Measurements from ENCODE around the gene SLC6A3. TPM values are rescaled to one million over a fixed set of nuclear protein-coding genes. Genes with fewer than 3 reads are reported as not detected.

Gene SLC6A3
- total RNA-seq, 2 donors from 2014 or later = 0.16 TPM; not detected in 1

GRCh38 chr5:1417586-1418225 lies 27.5 kb downstream of the SLC6A3 start:
- H3K4me1 ChIP-seq = peaks cover 0 to 4% of the 10 kb centered on the region in 2 donors
- H3K27ac ChIP-seq = no peak overlapping the region
- no peaks in the 10 kb centered on the region for H3K9me3 ChIP-seq
- H3K36me3 ChIP-seq = no peaks in the 10 kb centered on the region
- no peak for DNase-seq (ENCODE audit: low spot score)
- TF ChIP-seq CTCF (IDR thresholded peaks at IDR 0.05) = no peak
- H3K4me3 ChIP-seq = no peak overlapping the region
- no peaks in the 10 kb centered on the region for H3K27me3 ChIP-seq

GRCh38 chr5:1416856-1417469 lies 28.3 kb downstream of the SLC6A3 start:
- no peak overlapping the region for H3K27ac ChIP-seq
- H3K36me3 ChIP-seq = no peaks in the 10 kb centered on the region
- no peak overlapping the region for H3K4me3 ChIP-seq
- TF ChIP-seq CTCF (IDR thresholded peaks at IDR 0.05) = no peak
- no peaks in the 10 kb centered on the region for H3K9me3 ChIP-seq
- peaks cover 0 to 4% of the 10 kb centered on the region in 2 donors for H3K4me1 ChIP-seq
- DNase-seq (ENCODE audit: low spot score) = no peak
- H3K27me3 ChIP-seq = no peaks in the 10 kb centered on the region

GRCh38 chr5:1415626-1416360 lies 29.4 kb downstream of the SLC6A3 start:
- no peak for DNase-seq (ENCODE audit: low spot score)
- no peaks in the 10 kb centered on the region for H3K36me3 ChIP-seq
- no peaks in the 10 kb centered on the region for H3K27me3 ChIP-seq
- no peak for TF ChIP-seq CTCF (IDR thresholded peaks at IDR 0.05)
- H3K27ac ChIP-seq = no peak overlapping the region
- H3K4me3 ChIP-seq = no peak overlapping the region
- H3K4me1 ChIP-seq = peaks cover 0 to 2% of the 10 kb centered on the region in 2 donors
- no peaks in the 10 kb centered on the region for H3K9me3 ChIP-seq

- no peaks in the 10 kb centered on the region for H3K27me3 ChIP-seq
- H3K27ac ChIP-seq = no peak overlapping the region
- H3K36me3 ChIP-seq = no peaks in the 10 kb centered on the region
- no peak for TF ChIP-seq CTCF (IDR thresholded peaks at IDR 0.05)
- no peaks in the 10 kb centered on the region for H3K9me3 ChIP-seq
- H3K4me1 ChIP-seq = no peaks in the 10 kb centered on the region
- no peak overlapping the region for H3K4me3 ChIP-seq
- no peak for DNase-seq (ENCODE audit: low spot score)
These were observed 30.2 kb downstream of the SLC6A3 start for GRCh38 chr5:1415059-1415425.

- Histone ChIP-seq H3K4me1 (no peaks in the 10 kb centered on the region), H3K27me3 (no peaks in the 10 kb centered on the region), H3K36me3 (no peaks in the 10 kb centered on the region), H3K4me3 (no peak overlapping the region), H3K27ac (no peak overlapping the region), H3K9me3 (no peaks in the 10 kb centered on the region)
- DNase-seq (ENCODE audit: low spot score) = no peak
- TF ChIP-seq CTCF (IDR thresholded peaks at IDR 0.05) = no peak
These were observed 30.8 kb downstream of the SLC6A3 start for GRCh38 chr5:1414311-1415058.

Measured in right atrium auricular region (tissue), 2 donors.